Hepatocyte (in vitro differentiated cells): ENCODE results near the gene GTPBP3.
"Not testable (repeated sequence)": the region's sequence is repeated elsewhere in the genome, so short reads cannot be mapped to it uniquely, and the experiment has no call there.

Experiments used
- EZH2phosphoT487 ChIP-seq: fragments of 200-600 bp; sonication (generic); IDR thresholded peaks from one replicate; pipeline ENCODE4 v1.6.1; 2018; ENCODE audit warnings: antibody characterized with exemption, mild to moderate bottlenecking, low read depth, moderate library complexity; ENCODE audit not compliant: unreplicated experiment, severe bottlenecking
- TF ChIP-seq, protein P1 (sequence below): fragments of 200-600 bp; sonication (generic); IDR thresholded peaks from 2 replicates; pipeline ENCODE4 v1.5.1; 2016; ENCODE audit warnings: antibody characterized with exemption, mild to moderate bottlenecking; ENCODE audit not compliant: poor library complexity

DNA sequence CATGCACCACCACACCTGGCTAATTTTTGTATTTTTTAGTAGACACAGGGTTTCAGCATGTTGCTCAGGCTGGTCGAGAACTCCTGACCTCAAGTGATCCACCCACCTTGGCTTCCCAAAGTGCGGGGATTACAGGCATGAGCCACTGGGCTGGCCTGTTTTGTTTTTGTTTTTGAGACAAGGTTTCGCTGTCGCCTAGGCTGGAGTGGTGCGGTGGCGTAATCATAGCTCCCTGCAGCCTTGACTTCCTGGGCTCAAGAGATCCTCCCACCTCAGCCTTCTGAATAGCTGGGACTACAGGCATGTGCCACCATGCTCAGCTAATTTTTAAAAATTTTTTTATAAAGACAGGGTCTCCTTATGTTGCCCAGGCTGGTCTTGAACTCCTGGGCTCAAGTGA lies 41.8 kb upstream of the GTPBP3 start:
- TF ChIP-seq EZH2phosphoT487 = not testable (repeated sequence)
- TF ChIP-seq, protein P1, sequence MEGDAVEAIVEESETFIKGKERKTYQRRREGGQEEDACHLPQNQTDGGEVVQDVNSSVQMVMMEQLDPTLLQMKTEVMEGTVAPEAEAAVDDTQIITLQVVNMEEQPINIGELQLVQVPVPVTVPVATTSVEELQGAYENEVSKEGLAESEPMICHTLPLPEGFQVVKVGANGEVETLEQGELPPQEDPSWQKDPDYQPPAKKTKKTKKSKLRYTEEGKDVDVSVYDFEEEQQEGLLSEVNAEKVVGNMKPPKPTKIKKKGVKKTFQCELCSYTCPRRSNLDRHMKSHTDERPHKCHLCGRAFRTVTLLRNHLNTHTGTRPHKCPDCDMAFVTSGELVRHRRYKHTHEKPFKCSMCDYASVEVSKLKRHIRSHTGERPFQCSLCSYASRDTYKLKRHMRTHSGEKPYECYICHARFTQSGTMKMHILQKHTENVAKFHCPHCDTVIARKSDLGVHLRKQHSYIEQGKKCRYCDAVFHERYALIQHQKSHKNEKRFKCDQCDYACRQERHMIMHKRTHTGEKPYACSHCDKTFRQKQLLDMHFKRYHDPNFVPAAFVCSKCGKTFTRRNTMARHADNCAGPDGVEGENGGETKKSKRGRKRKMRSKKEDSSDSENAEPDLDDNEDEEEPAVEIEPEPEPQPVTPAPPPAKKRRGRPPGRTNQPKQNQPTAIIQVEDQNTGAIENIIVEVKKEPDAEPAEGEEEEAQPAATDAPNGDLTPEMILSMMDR = not testable (repeated sequence)
